Measurements from ENCODE around the gene CFAP410.
"Not testable (repeated sequence)": the region's sequence is repeated elsewhere in the genome, so short reads cannot be mapped to it uniquely, and the experiment has no call there.

The CFAP410 gene

DNA sequence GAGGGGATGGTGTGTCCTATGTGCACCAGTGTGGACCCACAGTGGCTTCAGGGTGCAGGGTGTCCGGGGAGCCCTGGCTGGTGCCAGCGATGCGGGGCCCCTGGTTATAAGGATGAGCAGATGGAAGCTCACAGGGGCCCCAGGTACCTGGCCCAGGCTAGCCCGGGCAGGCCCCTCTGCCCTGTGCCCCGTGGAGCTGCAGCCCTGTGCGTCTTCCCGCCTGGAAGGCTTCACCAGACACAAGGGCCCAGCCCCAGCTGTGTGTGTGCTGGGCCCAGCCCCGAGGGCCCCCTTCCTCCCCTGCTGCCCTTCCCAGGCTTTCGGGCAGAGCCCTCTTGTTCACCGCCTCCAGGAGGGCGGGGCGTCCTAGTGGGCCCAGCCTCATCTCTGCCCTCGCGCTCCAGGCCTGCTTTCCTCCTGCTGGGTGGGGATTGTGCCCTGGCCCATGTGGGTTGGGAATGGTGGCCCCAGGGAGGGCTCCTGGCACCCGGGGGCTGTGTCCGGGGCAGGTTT is 23.4 kb downstream of the CFAP410 start:
- DNase-seq: no peak

DNA sequence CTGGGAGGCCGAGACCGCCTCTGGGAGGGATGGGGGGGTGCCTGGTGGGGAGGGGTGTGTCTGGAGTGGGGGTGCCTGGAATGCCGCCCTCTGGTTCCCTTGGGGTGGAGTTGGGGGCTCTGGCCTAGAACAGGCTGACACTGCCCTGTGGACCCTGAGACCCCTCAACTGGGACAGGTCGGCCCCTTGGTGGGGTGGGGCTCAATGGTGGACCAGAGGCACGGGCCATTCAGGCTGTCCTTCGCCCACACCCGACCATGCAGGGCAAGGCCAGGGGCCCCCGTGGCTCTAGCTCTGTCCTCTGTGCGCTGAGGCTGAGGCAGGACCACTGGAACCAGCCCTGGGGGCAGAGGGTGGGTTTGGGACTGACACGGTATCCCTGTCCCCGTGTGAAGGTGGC is 24.6 kb downstream of the CFAP410 start:
- no peak for DNase-seq

DNA sequence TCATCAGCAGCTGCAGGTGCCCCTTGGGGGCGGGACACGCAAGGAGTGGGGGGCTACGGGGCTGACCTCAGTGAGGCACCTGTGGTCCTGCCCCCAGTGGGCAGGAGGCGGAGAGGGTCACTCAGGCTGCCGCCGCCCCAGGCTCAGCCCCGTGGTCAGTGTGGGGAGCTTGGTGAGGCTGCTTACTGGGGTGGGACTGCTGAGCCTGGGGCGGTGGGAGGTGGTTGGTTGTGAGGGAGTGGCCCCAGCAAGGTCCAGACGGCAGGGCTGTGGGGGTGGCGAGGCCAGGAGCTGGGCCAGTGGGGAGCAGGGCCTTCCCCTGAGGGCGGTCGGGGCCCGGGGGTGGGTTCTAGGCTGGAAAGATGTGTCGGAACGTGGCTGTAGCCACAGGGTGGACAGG is 25.1 kb downstream of the CFAP410 start:
- DNase-seq: no peak

DNA sequence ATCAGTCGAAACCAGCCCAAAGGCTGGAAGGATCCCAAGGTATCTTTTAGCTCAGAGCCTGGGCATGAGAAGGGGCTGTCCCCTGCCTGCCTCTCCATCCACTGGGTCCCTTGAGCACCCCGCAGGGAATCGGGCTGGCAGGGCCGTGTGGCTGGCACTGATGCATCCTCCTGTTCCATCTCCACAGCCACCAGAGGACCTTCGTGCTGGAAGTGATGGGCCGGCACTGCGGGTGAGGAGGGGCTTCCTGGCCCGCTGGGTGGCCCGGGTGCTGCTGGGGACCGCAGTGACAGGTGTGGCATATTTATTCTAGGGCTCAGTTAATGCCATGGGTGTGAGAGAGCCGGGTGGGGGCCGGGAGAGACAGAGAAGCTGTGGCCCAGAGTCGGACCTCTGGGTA is 25.7 kb downstream of the CFAP410 start:
- no peak for DNase-seq

DNA sequence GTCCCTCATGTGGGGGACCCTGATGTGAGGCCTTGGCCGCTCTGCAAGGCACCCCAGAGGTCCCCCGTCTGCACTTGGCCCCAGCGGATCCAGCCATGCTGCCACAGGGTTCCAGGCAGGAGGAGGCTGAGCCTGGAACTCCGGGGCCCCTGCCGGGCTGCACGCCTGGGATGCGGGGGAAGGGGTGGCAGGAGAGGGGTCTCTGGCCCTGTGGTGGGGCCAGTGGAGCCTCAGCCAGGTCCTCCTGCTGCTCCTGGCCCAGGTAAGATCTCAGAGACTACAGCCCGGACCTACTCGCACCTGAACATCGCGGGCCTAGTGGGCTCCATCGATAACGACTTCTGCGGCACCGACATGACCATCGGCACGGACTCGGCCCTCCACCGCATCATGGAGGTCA is 26.5 kb downstream of the CFAP410 start:
- DNase-seq: no peak

DNA sequence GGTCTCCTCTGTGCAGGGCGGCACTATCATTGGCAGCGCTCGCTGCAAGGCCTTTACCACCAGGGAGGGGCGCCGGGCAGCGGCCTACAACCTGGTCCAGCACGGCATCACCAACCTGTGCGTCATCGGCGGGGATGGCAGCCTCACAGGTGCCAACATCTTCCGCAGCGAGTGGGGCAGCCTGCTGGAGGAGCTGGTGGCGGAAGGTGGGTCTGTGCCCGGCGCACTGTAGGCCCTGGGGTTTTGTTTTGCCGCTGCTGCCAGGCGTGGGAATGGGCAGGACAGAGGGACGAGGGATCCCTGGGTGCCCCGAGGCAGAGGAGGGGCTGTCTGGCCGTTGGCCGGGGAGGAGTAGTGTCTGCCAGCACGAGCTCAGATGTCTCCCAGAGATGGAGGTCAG is 27.1 kb downstream of the CFAP410 start:
- DNase-seq: no peak

DNA sequence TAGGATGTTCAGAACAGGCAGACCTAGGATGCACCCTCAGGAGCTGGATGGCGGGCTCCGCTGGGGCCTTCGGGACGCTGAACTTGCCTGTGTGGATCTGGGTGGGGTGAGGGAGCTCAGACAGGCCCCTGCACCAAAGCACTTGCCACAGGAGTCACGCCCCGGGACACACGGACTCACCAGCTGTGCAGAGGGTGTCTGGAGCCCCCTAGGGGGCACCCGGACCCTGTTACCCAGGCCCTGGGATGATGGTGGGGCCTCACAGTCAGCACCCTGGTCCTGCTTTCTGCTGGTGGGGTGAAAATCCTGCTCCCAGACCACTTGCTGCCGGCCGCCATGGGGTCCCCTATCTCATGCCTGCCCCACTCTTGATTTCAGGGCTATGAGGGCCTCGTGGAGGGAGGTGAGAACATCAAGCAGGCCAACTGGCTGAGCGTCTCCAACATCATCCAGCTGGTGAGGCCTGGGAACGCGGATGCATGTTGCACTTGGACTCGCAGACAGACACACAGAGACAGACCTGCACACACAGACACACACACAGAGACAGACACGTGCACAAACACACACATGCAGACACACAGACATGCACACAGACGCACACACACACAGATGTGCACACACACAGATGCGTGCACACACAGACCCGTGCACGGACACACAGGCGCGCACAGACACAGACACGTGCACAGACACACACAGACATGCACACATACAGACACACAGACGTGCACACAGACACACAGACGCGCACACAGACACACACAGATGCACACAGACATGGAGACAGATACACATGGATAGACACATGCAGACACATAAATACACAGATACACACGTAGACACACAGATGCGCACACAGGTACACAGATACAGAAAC is 28.3 kb downstream of the CFAP410 start:
- no peak for DNase-seq

DNA sequence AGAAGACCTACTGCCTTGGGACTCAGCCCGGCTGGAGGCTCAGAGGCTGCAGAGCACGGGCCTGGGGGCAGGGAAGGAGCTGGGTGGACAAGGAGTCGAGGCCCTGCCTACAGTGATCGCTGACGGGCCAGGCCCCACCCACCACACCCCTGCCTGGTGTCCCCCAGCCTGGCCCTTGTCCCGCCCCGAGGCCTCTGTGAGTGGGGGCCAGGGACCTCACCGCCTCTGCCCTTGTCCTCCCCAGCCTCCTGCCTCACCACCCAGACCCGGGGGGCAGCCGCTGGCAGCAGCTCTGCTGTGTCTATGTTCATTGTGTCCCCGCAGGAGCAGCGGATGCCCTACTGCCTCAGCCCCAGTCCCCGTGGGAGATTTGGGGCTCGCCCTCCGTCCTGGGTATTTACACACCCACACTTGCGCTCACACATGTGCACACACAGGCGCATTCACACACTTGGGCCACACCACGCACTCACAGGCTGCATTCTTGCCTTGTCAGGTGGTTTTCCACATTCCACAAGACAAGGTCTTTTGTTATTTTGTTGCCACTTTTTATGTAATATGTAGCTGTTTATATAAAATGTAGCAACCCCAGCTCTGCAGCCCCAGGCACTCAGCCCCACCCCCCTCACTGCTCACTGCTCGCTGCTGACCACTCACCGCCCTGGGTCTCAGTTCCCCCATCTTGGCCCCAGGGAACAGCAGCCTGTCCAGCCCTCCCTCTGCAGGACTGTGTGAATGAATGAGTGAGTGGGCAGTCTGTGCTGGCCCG is 32.1 kb downstream of the CFAP410 start:
- no peak for DNase-seq

DNA sequence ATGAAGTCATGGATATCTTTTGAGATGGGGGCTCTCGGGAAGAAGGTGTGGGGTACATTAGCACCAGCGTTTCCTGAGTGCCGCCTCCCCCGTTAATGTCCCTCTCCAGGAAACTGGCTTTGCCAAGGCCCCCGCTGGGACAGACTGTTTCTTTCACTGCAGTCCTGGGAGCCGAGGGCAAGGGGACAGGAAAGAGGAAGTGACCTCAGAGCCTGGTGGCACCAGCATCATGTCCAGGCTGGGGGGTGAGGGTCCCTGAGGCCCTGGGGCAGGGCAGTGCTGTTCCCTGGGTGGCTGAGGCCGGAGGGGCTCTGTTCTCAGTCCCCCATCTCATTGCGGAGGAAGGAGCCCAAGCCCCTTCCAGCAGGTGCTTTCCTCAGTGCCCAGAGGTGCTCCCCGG is 33.5 kb downstream of the CFAP410 start:
- DNase-seq: no peak

DNA sequence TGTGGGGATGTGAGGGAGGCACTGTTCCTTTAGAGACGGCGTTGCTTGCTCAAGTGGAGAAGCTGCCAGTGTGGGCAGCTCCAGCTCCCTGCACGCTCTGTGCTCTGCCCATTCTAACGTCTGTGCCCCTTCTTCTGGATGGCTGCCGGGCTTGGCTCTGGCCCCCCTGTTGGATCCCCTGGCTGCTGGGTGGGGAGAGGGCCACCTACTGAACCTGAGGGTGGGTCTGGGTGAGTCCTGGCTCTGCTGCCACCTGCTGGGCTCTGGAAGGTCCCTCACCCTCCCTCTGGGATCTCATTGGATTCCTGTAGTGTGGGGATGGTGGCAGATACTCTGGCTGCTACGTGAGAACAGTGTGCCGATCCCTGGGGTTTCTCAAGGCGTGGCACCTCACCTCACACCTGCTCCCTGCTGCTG is 34.3 kb downstream of the CFAP410 start:
- no peak for DNase-seq

DNA sequence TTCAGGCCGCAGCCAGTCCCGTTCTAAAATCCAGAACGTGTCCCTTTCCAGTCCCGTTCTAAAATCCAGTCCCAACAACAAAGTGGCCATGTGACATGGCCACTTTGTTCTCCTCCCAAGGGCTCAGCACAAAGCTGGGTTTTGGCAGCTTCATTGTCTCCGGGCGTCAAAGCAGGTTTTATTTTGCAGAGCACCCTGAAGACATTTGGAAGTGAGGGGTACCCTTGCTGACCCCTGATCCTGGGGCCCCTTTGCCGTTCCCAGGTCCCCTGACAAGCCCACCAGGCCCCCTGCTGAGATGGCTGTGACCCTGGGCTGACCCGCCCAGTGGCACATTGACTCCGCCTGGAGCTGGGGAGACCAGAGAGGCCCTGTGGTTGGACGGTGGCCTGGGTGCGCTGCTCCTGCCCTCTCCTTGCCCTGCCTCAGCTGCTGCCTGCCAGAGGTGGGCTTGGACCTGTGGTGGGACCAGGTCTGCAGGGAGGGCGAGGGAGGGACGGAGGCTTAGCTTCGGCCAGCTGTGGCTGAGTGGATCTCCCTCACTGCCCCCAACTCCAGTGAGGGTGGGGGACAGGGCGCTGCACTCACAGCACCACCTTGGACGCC is 35.1 kb downstream of the CFAP410 start:
- DNase-seq: no peak

DNA sequence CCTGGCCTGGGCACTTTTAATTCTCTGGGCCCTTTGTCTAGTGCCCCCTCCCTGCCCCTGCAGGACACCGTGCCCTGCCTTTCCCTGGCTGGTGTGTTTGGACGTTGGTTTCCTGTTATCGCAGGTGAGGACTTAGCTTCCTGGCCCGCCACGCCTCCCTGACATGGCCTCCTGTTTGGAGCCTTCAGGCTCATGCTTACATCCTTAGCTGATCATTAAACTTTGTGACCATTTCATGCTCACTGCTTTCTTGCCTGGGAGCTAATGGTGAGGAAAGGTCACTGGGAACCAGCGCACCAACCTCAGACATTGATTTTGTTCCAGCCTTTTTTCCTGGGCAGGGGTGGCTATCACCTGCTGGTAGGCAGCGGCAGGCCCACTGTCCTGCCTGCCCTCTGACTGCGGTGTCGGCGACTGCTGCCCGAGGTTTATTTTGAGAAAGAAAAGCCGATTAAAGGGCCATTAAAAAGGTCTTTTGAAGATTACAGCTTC is 35.7 kb downstream of the CFAP410 start:
- no peak for DNase-seq

DNA sequence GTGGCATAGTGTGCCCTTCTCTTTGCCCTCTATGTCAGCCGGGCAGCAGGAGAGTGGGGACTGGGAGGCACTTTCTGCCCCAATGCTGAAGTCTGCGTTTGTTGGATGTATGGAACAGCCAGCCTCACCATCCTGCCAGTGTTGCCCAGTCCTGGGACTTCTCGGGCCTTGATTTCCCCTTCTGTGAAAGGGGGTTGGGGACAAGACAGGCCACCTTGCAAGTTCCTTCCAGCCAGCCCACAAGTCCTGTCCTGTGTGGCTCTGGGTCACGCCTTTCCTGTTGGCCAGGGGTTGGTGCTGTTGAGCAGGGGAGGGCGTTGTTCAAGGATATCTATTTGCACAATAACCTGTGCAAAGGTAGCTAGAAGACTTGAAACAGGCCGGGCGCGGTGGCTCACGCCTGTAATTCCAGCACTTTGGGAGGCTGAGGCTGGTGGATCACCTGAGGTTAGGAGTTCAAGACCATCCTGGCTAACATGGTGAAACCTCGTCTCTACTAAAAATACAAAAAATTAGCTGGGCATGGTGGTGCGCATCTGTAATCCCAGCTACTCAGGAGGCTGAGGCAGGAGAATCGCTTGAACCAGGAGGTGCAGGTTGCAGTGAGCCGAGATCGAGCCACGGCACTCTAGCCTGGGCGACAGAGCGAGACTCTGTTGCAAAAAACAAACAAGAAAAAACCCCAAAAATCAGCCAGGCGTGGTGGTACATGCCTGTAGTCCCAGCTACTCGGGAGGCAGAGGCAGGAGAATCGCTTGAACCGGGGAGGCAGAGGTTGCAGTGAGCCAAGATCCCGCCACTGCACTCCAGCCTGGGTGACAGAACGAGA is 36.4 kb downstream of the CFAP410 start:
- not testable (repeated sequence) for DNase-seq

DNA sequence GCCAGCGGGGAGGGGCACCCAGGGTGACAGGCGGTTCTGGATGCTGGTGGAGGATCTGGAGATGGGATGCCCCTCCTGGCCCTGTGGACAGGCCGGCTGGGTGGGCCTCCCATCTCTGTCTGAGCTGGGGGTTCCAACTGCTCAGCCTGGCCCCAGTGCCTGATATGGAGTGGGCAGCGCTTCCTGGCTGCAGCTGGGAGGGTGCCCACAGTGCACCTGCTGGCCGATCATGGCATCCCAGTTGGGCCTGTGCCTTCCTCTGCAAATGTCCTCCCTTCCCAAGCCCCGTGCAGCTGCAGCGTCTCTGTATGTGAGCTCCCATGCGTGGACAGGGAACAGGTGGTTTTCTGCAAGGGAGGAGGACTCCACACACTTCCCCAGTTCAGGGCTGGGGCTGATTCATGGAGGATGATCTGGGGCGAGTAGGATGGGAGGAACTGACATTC is 37.2 kb downstream of the CFAP410 start:
- DNase-seq: no peak

DNA sequence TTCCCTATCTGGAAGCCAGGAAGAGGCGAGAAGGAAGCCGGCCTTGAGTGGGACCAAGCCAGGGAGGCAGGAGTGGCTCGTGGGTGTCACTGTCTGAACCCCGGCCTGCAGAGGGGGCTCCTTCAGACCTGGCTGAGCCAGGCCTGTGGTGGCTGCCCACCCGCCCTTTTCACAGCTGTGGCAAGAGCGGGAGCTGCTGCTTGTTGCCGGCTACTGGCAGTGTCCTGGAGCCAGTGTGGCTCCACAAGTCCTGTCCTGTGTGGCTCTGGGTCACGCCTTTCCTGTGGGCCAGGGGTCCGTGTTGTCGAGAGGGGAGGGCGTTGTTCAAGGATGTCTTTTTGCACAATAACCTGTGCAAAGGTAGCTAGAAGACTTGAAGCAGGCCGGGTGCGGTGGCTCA is 38.0 kb downstream of the CFAP410 start:
- DNase-seq: no peak

DNA sequence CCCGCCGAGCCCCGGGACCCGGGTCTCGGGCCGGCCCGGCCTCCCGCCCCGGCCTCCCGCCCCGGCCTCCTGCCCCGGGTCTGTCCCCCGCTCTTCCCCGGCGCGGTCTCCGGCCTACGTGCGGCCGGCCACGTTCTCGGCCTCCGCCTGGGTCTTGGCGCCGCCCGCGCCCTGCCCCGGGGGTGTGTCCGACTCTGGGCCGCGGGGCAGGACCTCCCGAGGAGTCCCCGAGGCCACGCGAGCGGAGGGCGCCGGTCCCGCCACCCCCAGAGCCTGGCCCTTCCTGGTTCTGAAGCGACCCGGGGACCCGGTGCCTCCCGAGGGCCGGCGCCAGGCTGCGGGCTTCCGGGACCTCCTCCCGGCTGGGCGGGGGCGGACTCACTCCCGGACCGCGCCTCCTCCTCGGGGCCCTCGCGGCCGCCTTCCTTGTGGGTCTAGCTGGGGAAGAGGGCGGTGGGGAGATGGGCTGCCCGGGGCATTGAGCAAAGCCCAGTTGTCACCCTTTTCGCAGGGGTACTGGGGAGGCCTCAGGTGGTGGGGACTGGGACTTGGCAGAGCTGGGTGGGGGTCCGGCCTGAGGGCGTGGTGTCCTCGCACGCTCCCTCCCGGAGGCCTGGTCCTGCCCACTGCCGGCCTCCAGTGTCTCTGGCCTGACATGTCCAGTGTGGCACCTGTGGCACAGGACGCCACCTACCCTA is 38.8 kb downstream of the CFAP410 start:
- no peak for DNase-seq

DNA sequence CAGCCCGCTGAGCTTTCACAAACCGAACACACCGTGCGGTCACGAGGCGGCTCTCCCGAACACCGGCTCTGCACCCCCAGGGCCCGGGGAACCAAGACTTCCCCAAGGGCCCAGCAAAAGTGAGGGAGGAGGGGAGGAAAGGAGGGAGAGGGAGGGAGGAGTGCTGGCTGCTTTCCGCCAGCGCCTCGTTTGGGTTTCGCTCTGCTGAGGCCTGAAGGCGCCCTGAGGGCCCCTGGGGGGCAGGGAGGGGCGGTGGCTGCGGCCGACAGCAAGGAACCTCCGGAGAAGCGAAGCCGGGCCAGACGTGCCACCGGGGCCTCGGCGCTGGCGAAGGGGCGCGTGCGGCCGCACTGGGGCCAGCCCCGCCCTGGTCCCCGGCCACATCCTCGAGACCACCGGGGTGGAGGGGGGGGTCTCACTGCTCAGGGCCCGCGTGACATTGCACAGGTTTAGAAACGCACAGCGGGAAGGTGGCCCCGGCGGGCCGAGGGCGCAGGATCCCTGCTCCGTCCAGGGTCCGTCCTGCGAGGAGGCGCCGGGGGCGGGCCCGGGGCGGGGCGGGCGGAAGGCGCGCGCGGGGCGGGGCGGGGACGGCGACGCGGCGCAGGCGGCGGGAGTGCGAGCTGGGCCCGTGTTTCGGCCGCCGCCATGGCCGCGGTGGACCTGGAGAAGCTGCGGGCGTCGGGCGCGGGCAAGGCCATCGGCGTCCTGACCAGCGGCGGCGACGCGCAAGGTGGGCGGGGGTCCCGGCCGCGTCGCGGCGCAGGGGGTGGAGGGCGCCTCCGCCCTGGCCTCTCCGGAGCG is 39.5 kb downstream of the CFAP410 start, which contains the start of gene PFKL:
TSS of gene PFKL (plus strand) at position 596 of the 804 bp plus-strand sequence. CDS start at position 649, 53 bp downstream.
- no peak for DNase-seq

DNA sequence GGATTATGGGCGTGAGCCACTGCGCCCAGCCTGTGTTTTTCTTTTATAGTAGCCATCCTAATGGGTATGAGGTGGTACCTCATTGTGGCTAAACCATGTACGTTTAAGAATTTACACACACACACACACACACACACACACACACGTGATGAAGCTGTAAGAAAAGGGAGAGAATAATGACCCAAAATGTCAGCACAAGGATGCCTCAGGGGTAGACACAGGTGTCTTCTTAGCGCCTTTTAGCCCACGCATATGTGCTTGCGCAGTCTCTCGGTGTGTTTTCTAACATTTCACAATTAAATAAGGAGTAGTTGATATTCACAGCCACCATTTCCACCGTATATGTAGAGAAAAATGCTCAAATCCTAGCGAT is 40.1 kb downstream of the CFAP410 start:
- no peak for DNase-seq

DNA sequence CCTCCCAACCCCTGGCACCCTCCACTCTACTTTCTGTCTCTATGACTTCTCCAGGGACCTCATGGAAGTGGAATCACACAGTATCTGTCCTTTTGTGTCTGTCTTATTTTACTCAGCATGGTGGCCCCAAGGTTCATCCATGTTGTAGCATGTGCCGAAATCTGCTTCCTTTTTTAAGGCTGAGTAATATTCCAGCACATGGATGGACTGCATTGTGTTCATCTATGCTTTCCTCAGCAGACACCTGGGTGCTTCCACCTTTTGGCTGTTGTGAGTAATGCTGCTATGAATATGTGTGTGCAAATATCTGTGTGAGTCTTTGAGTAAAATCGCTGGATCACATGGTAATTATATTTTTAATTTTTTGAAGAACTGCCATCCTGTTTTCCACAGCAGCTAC is 40.9 kb downstream of the CFAP410 start:
- no peak for DNase-seq

DNA sequence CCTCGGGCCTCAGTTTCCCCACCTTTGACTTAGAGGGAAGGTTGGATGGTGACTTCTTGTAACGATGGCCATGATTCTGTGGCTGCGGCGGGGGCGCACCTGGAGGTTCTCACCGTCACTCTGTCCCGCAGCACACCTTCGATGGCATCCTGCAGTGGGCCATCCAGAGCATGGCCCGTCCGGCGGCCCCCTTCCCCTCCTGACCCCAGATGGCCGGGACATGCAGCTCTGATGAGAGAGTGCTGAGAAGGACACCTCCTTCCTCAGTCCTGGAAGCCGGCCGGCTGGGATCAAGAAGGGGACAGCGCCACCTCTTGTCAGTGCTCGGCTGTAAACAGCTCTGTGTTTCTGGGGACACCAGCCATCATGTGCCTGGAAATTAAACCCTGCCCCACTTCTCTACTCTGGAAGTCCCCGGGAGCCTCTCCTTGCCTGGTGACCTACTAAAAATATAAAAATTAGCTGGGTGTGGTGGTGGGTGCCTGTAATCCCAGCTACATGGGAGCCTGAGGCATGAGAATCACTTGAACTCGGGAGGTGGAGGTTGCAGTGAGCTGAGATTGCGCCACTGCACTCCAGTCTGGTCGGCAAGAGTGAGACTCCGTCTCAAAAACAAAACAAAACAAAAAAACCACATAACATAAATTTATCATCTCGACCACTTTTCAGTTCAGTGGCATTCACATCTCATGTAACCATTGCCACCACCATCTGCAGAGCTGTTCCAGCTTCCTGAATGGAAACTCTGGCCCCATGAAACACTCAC is 41.5 kb downstream of the CFAP410 start:
- no peak for DNase-seq
